Gastrocnemius medialis (tissue), 4 donors: Measurements from ENCODE around the gene NPTX1.

Experiments used
- CTCF ChIP-seq, 5 experiments: fragments of 450-650 bp in 3 of 5; fragments of 200-600 bp in 2 of 5; sonication (generic) in 2 of 5; IDR thresholded peaks in 4 of 5; conservative IDR thresholded peaks in 1 of 5; 1 replicate in 4 of 5; 2 replicates in 1 of 5; pipeline ENCODE4 v1.5.1; 2016 to 2019; ENCODE audit warnings: antibody characterized with exemption in 5 of 5, mild to moderate bottlenecking in 3 of 5, moderate library complexity in 3 of 5
- POLR2A ChIP-seq, 2 donors: fragments of 450-650 bp; IDR thresholded peaks; one replicate each; pipeline ENCODE4 v1.6.1; 2017; ENCODE audit warnings: antibody characterized with exemption in 2 of 2, mild to moderate bottlenecking in 2 of 2, moderate library complexity in 2 of 2

DNA sequence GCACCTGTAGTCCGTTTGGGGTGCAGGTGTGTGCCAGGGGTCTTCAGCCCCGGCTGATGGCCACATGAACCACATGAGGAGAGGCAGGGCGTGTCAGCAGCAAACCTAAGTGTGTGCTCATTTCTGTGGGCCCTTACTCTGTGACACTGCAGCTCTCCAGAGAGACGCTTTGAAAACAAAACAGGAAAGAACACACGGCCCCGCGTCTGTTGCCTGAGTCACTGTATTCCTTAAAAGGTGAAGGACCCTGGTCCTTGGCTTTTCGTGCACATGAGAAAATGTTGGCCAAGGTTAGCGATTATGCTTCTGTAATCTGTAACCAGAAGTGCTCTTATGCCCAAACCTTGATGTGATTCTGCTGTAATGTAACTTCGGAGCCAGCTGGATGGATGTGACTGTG is 38.9 kb downstream of the NPTX1 start:
- TF ChIP-seq CTCF (IDR thresholded peaks at IDR 0.05 in 4 of 5, conservative IDR thresholded peaks at IDR 0.05 in 1 of 5) (no peak), POLR2A (IDR thresholded peaks at IDR 0.05) (no peak)
